Astrocyte (in vitro differentiated cells and primary cell): ENCODE results near the gene LGALS8. TPM values are rescaled to one million over a fixed set of nuclear protein-coding genes. Genes with fewer than 3 reads are reported as not detected.

Experiments
- DNase-seq: peaks from one replicate; pipeline ENCODE4 v3.0.0-alpha.2; 2010; ENCODE audit warnings: low read depth
- FAIRE-seq: peaks from 2 replicates; lab custom pipeline; 2011; peaks lifted over from hg19 to GRCh38; lab: Jason Lieb, UNC
- H2AFZ ChIP-seq: 2 replicates; pipeline ENCODE4 v1.6.0; 2012; ENCODE audit warnings: low read depth, low read length, inconsistent platforms
- H3K27ac ChIP-seq: 2 replicates; pipeline ENCODE4 v1.5.1; 2011; ENCODE audit warnings: low read depth, low read length, inconsistent platforms
- H3K27me3 ChIP-seq: 2 replicates; pipeline ENCODE4 v1.6.0; 2011; ENCODE audit warnings: low read length, inconsistent platforms; ENCODE audit not compliant: insufficient read depth
- H3K36me3 ChIP-seq: 2 replicates; pipeline ENCODE4 v1.5.1; 2011; ENCODE audit warnings: low read length, inconsistent platforms; ENCODE audit not compliant: insufficient read depth
- H3K4me1 ChIP-seq: 2 replicates; pipeline ENCODE4 v1.5.1; 2011; ENCODE audit warnings: low read length, inconsistent platforms; ENCODE audit not compliant: insufficient read depth
- H3K4me2 ChIP-seq: 2 replicates; pipeline ENCODE4 v1.6.0; 2012; ENCODE audit warnings: low read length, inconsistent platforms
- H3K4me3 ChIP-seq: 2 replicates; pipeline ENCODE4 v1.5.1; 2011; ENCODE audit warnings: low read depth, mild to moderate bottlenecking, low read length, inconsistent platforms; ENCODE audit not compliant: insufficient read depth
- H3K79me2 ChIP-seq: 2 replicates; pipeline ENCODE4 v1.6.0; 2012; ENCODE audit warnings: mild to moderate bottlenecking, low read length, inconsistent platforms; ENCODE audit not compliant: insufficient read depth
- H3K9ac ChIP-seq: 2 replicates; pipeline ENCODE4 v1.6.0; 2012; ENCODE audit warnings: mild to moderate bottlenecking, low read length, inconsistent platforms
- H3K9me3 ChIP-seq: 2 replicates; pipeline ENCODE4 v1.5.1; 2012; ENCODE audit warnings: low read depth, mild to moderate bottlenecking, low read length, inconsistent platforms; ENCODE audit not compliant: insufficient read depth
- H4K20me1 ChIP-seq: 2 replicates; pipeline ENCODE4 v1.6.0; 2012; ENCODE audit warnings: low read length, inconsistent platforms; ENCODE audit not compliant: insufficient read depth
- H3K27ac Mint-ChIP-seq: one replicate; pipeline ENCODE4 v1.8.0; 2021; ENCODE audit warnings: mild to moderate bottlenecking, mixed read lengths; ENCODE audit not compliant: unreplicated experiment
- H3K27me3 Mint-ChIP-seq: one replicate; pipeline ENCODE4 v1.8.0; 2021; ENCODE audit warnings: low read depth, mixed read lengths; ENCODE audit not compliant: unreplicated experiment
- H3K36me3 Mint-ChIP-seq: one replicate; pipeline ENCODE4 v1.8.0; 2021; ENCODE audit warnings: low read depth, mixed read lengths; ENCODE audit not compliant: unreplicated experiment
- H3K4me1 Mint-ChIP-seq: one replicate; pipeline ENCODE4 v1.8.0; 2021; ENCODE audit warnings: low read depth, mixed read lengths; ENCODE audit not compliant: unreplicated experiment
- H3K4me3 Mint-ChIP-seq: one replicate; pipeline ENCODE4 v1.8.0; 2021; ENCODE audit warnings: mild to moderate bottlenecking, moderate library complexity, mixed read lengths; ENCODE audit not compliant: unreplicated experiment
- H3K9me3 Mint-ChIP-seq: one replicate; pipeline ENCODE4 v1.8.0; 2021; ENCODE audit warnings: mild to moderate bottlenecking, mixed read lengths; ENCODE audit not compliant: unreplicated experiment
- CTCF ChIP-seq: IDR thresholded peaks from 2 replicates; pipeline ENCODE4 v1.5.1; 2011; ENCODE audit warnings: low read depth, mild to moderate bottlenecking, inconsistent platforms, low read length, moderate library complexity; ENCODE audit not compliant: insufficient read depth
- EZH2 ChIP-seq: IDR thresholded peaks from 2 replicates; pipeline ENCODE4 v1.6.1; 2012; ENCODE audit warnings: mild to moderate bottlenecking, low read length, inconsistent platforms; ENCODE audit not compliant: insufficient read depth
- total RNA-seq: library from RNA; stranded (reverse); gene quantifications from 2 replicates; pipeline ENCODE4 v1.2.1, GENCODE V29; 2021

LGALS8 gene
- total RNA-seq, 1 donor from 2014 or later, result 27.9 TPM

DNA sequence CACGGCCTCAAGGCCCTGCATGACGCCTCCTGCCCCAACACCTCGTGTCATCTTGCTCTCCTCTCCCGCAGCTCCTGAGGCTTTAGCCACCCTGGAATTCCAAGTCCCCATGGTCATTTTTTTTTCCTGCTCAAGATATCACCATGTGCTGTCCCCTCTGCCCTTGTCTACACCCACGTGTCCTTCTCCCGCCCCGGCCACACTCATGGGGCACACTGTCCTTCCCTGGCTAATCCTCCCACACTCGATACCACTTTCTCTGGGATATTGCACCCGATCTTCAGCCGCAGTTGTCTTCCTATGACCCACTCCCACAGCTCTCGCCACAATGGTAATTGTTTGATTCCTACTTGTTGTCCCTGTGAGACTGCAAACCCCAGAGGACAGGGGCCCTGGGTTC is 29.7 kb upstream of the LGALS8 start:
- Histone ChIP-seq H3K36me3 (no peaks in the 10 kb centered on the region), H2AFZ (no peak overlapping the region), H3K27me3 (peaks cover 4% of the 10 kb centered on the region), H3K4me2 (no peak overlapping the region), H4K20me1 (no peaks in the 10 kb centered on the region), H3K9ac (no peak overlapping the region), H3K27ac (no peak overlapping the region), H3K4me3 (no peak overlapping the region), H3K79me2 (no peaks in the 10 kb centered on the region), H3K9me3 (no peaks in the 10 kb centered on the region), H3K4me1 (no peaks in the 10 kb centered on the region)
- no peaks in the 10 kb centered on the region for H3K9me3 Mint-ChIP-seq
- no peak for DNase-seq
- H3K4me3 Mint-ChIP-seq, result no peak overlapping the region
- no peaks in the 10 kb centered on the region for H3K36me3 Mint-ChIP-seq
- H3K4me1 Mint-ChIP-seq, result no peaks in the 10 kb centered on the region
- TF ChIP-seq EZH2, result no peak
- TF ChIP-seq CTCF, result no peak
- H3K27ac Mint-ChIP-seq, result no peak overlapping the region
- no peak for FAIRE-seq
- H3K27me3 Mint-ChIP-seq, result no peaks in the 10 kb centered on the region

DNA sequence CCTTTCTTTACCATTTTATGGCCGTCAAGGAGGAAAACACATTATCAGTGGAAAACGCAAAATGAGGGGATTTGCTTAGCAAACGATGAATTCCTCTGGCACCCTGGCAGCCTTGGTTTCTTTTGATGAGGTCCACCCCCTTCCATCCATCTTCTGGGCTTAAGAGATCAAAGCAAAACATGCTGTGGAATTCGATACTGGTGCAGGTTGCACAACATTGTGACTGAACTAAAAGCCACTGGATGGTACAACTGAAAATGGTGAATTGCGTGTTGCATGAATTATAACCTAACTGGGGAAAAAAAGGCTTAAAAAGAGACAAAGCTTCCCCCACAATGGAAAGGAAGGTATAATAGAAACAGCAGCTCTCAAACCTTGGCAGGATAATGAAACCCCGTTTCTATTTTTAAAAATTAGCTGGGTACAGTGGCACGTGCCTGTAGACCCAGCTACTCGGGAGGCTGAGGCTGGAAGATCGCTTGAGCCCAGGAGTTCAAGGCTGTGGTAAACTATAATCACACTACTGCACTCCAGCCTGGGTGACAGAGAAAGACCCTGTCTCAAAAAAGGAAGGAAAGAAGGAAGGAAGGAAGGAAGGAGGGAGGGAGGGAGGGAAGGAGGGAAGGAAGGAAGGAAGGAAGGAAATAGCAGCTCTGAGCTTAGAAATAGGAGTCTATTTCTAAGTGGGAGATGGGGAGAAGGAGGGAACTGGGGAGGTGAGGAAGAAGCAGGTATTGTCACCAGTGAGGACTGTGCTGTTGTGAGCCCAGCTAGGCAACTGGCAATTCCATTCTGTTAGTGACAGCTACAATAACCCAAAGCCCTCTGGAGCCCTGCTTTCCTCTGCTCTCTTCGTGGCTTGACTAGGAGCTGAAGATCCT is 29.0 kb upstream of the LGALS8 start:
- H3K27ac Mint-ChIP-seq, result no peak overlapping the region
- Histone ChIP-seq H3K9me3 (no peaks in the 10 kb centered on the region), H3K4me3 (no peak overlapping the region), H3K4me1 (no peaks in the 10 kb centered on the region), H2AFZ (no peak overlapping the region), H3K9ac (no peak overlapping the region), H4K20me1 (no peaks in the 10 kb centered on the region), H3K79me2 (no peaks in the 10 kb centered on the region), H3K36me3 (no peaks in the 10 kb centered on the region), H3K4me2 (no peak overlapping the region), H3K27me3 (peaks cover 4% of the 10 kb centered on the region), H3K27ac (no peak overlapping the region)
- DNase-seq (peak; percentile 26), FAIRE-seq (no peak)
- no peak overlapping the region for H3K4me3 Mint-ChIP-seq
- no peaks in the 10 kb centered on the region for H3K36me3 Mint-ChIP-seq
- H3K9me3 Mint-ChIP-seq, result no peaks in the 10 kb centered on the region
- TF ChIP-seq EZH2, result no peak
- TF ChIP-seq CTCF, result no peak
- H3K27me3 Mint-ChIP-seq, result no peaks in the 10 kb centered on the region
- no peaks in the 10 kb centered on the region for H3K4me1 Mint-ChIP-seq
